Loucy (cell line): ENCODE results near the gene ATP13A4.

Experiments
- H2AFZ ChIP-seq: fragments of 200-600 bp; sonication (generic); 2 replicates; pipeline ENCODE4 v1.6.0; 2016; ENCODE audit warnings: antibody characterized with exemption, mild to moderate bottlenecking, low read length, moderate library complexity
- H3F3A ChIP-seq: fragments of 200-600 bp; 2 replicates; pipeline ENCODE4 v1.6.0; 2016; ENCODE audit warnings: antibody characterized with exemption, low read depth, mild to moderate bottlenecking
- H3K27me3 ChIP-seq: fragments of 200-600 bp; sonication (generic); 2 replicates; pipeline ENCODE4 v1.6.1; 2014; ENCODE audit warnings: low read length, mild to moderate bottlenecking; ENCODE audit not compliant: insufficient read depth, poor library complexity, severe bottlenecking
- H3K36me3 ChIP-seq: fragments of 200-600 bp; sonication (generic); 2 replicates; pipeline ENCODE4 v1.6.1; 2016; ENCODE audit warnings: low read length; ENCODE audit not compliant: insufficient read depth
- H3K4me1 ChIP-seq: fragments of 200-600 bp; sonication (generic); 2 replicates; pipeline ENCODE4 v1.5.1; 2014; ENCODE audit warnings: low read length, mild to moderate bottlenecking; ENCODE audit not compliant: insufficient read depth, poor library complexity, severe bottlenecking
- H3K4me2 ChIP-seq: fragments of 200-600 bp; sonication (generic); 2 replicates; pipeline ENCODE4 v1.6.0; 2014; ENCODE audit warnings: antibody characterized with exemption, low read length, low read depth, mild to moderate bottlenecking; ENCODE audit not compliant: poor library complexity, severe bottlenecking
- H3K4me3 ChIP-seq: fragments of 200-600 bp; sonication (generic); 2 replicates; pipeline ENCODE4 v1.5.1; 2014; ENCODE audit warnings: low read length, mild to moderate bottlenecking, mixed read lengths; ENCODE audit not compliant: poor library complexity, severe bottlenecking
- H3K79me2 ChIP-seq: fragments of 200-600 bp; sonication (generic); 2 replicates; pipeline ENCODE4 v1.6.1; 2014; ENCODE audit warnings: low read length; ENCODE audit not compliant: insufficient read depth
- H3K9ac ChIP-seq: fragments of 200-600 bp; sonication (generic); 2 replicates; pipeline ENCODE4 v1.6.0; 2014; ENCODE audit warnings: mild to moderate bottlenecking, low read depth, low read length, moderate library complexity; ENCODE audit not compliant: poor library complexity, severe bottlenecking
- H3K9me2 ChIP-seq: fragments of 200-600 bp; sonication (generic); replicated peaks from 2 replicates; pipeline ENCODE4 v1.6.1; 2016; ENCODE audit warnings: low read depth, low read length, mixed read lengths
- H3K9me3 ChIP-seq: fragments of 200-600 bp; sonication (generic); 2 replicates; pipeline ENCODE4 v1.6.1; 2014; ENCODE audit warnings: mild to moderate bottlenecking, antibody characterized with exemption, low read length, low read depth; ENCODE audit not compliant: insufficient read depth
- H4K20me1 ChIP-seq: fragments of 200-600 bp; sonication (generic); 2 replicates; pipeline ENCODE4 v1.6.0; 2014; ENCODE audit warnings: antibody characterized with exemption, low read length, mild to moderate bottlenecking; ENCODE audit not compliant: insufficient read depth, poor library complexity, severe bottlenecking
- EZH2phosphoT487 ChIP-seq: fragments of 200-600 bp; IDR thresholded peaks from 2 replicates; pipeline ENCODE4 v1.6.1; 2018; ENCODE audit warnings: antibody characterized with exemption, mild to moderate bottlenecking, moderate library complexity, borderline replicate concordance
- TF ChIP-seq, protein P1 (sequence below): fragments of 200-600 bp; sonication (generic); conservative IDR thresholded peaks from 2 replicates; pipeline ENCODE4 v1.5.1; 2014; ENCODE audit warnings: mild to moderate bottlenecking, antibody characterized with exemption, low read length

Gene ATP13A4

DNA sequence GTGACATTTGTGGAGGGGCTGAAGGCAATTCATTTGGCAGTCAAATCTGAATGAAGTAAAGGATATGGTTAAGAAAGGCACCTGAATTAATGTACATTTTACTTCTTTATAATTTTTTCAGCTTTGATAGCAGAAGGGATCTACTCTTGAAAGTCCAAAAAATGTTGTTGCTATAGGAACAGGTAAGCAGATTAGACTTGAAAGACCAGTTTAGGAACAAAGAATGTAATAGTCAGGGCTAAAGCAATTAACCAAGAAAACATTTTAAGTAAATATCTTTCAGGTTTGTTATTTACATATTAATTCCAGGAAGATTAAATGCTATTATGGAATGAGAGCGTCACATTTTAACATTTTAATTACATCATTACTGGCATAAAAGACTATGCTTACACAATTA lies 1.1 kb downstream of the ATP13A4 start:
- H3K9me3 ChIP-seq, result no peaks in the 10 kb centered on the region
- no peak overlapping the region for H3K4me2 ChIP-seq
- no peaks in the 10 kb centered on the region for H3K9me2 ChIP-seq
- no peak overlapping the region for H3K9ac ChIP-seq
- no peaks in the 10 kb centered on the region for H3F3A ChIP-seq
- TF ChIP-seq, protein P1, sequence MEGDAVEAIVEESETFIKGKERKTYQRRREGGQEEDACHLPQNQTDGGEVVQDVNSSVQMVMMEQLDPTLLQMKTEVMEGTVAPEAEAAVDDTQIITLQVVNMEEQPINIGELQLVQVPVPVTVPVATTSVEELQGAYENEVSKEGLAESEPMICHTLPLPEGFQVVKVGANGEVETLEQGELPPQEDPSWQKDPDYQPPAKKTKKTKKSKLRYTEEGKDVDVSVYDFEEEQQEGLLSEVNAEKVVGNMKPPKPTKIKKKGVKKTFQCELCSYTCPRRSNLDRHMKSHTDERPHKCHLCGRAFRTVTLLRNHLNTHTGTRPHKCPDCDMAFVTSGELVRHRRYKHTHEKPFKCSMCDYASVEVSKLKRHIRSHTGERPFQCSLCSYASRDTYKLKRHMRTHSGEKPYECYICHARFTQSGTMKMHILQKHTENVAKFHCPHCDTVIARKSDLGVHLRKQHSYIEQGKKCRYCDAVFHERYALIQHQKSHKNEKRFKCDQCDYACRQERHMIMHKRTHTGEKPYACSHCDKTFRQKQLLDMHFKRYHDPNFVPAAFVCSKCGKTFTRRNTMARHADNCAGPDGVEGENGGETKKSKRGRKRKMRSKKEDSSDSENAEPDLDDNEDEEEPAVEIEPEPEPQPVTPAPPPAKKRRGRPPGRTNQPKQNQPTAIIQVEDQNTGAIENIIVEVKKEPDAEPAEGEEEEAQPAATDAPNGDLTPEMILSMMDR, result no peak
- TF ChIP-seq EZH2phosphoT487, result no peak
- H4K20me1 ChIP-seq, result no peaks in the 10 kb centered on the region
- H2AFZ ChIP-seq, result no peak overlapping the region
- no peaks in the 10 kb centered on the region for H3K27me3 ChIP-seq
- no peaks in the 10 kb centered on the region for H3K4me1 ChIP-seq
- H3K36me3 ChIP-seq, result no peaks in the 10 kb centered on the region
- H3K4me3 ChIP-seq, result no peak overlapping the region
- H3K79me2 ChIP-seq, result no peaks in the 10 kb centered on the region

DNA sequence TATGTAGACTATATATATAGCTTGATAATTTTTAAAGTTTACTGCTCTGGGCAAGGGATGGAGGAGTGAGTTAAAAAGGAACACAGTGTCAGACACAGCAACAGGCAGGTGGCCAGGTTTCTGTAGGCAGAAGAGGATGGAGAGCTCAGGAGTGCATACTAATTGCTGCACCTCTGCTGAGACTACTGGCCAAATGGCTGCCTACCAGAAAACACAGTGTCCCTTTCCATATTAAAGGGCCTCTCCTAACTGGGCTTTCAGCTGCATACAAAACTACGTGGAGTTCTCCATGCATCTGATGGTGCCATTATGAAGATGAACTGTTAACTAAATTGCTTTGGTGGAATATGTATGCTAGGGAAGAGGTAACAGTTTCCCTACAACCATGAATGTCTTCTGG lies 1.8 kb downstream of the ATP13A4 start:
- Histone ChIP-seq H3K4me3 (no peak overlapping the region), H3K4me1 (no peaks in the 10 kb centered on the region), H4K20me1 (no peaks in the 10 kb centered on the region), H3K27me3 (no peaks in the 10 kb centered on the region), H3F3A (no peaks in the 10 kb centered on the region), H3K36me3 (no peaks in the 10 kb centered on the region), H3K9me3 (no peaks in the 10 kb centered on the region), H3K9me2 (no peaks in the 10 kb centered on the region), H3K9ac (no peak overlapping the region), H3K4me2 (no peak overlapping the region), H2AFZ (no peak overlapping the region), H3K79me2 (no peaks in the 10 kb centered on the region)
- TF ChIP-seq, protein P1, result no peak
- no peak for TF ChIP-seq EZH2phosphoT487

DNA sequence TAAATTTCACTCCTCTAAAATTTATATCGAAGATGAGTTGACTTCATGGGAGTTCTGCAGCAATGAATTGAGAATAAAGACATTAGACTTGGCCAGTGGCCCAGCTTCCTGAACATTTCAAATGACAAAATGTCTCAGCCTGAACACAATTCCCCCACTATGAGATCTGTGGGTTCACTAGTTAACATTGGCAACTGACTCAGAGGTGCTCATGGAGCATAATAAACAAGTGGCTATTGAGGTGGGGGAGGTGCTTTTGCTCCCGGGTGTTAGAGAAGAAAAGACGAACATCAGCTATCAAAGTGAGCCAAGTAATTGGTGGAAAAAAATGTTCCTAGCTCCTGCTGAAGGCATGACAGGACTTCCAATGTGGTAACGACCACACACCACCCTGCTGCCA lies 6.3 kb downstream of the ATP13A4 start:
- Histone ChIP-seq H3K36me3 (no peaks in the 10 kb centered on the region), H2AFZ (no peak overlapping the region), H3K9me3 (no peaks in the 10 kb centered on the region), H3K4me3 (no peak overlapping the region), H4K20me1 (no peaks in the 10 kb centered on the region), H3K4me2 (no peak overlapping the region), H3K4me1 (no peaks in the 10 kb centered on the region), H3K9ac (no peak overlapping the region), H3K9me2 (no peaks in the 10 kb centered on the region), H3K27me3 (no peaks in the 10 kb centered on the region), H3F3A (no peaks in the 10 kb centered on the region), H3K79me2 (no peaks in the 10 kb centered on the region)
- TF ChIP-seq EZH2phosphoT487, result no peak
- TF ChIP-seq, protein P1, result no peak
